ENCODE data around the gene ZFAND2B.

DNA sequence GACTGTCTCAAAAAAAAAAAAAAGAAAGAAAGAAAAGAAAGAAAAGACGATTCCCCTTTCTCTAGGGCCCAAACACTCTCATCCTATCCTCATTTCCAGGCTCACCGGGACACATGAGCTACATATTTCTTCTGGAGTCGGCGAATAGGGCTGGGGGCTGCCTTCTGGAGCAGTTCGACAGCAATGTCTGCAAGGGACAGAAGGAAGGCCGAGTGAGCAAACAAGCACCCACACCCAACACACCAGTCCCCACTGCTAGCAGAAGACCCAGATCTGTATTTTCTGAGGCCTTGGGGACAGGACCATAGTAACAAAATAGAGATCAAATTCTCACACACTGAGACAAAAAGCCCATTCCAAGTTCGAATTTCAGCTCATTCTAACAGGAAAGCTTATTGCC lies 31.1 kb upstream of the ZFAND2B start:
- TF ChIP-seq EP300 (IDR thresholded peaks at IDR 0.05) = no peak
- TF ChIP-seq, protein P1, sequence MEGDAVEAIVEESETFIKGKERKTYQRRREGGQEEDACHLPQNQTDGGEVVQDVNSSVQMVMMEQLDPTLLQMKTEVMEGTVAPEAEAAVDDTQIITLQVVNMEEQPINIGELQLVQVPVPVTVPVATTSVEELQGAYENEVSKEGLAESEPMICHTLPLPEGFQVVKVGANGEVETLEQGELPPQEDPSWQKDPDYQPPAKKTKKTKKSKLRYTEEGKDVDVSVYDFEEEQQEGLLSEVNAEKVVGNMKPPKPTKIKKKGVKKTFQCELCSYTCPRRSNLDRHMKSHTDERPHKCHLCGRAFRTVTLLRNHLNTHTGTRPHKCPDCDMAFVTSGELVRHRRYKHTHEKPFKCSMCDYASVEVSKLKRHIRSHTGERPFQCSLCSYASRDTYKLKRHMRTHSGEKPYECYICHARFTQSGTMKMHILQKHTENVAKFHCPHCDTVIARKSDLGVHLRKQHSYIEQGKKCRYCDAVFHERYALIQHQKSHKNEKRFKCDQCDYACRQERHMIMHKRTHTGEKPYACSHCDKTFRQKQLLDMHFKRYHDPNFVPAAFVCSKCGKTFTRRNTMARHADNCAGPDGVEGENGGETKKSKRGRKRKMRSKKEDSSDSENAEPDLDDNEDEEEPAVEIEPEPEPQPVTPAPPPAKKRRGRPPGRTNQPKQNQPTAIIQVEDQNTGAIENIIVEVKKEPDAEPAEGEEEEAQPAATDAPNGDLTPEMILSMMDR (IDR thresholded peaks at IDR 0.05) = no peak
- TF ChIP-seq POLR2A (IDR thresholded peaks at IDR 0.05) = no peak
- no peak for TF ChIP-seq POLR2AphosphoS5 (IDR thresholded peaks at IDR 0.05)

Data from gastroesophageal sphincter (tissue), 3 donors.